Body of pancreas (tissue), 4 donors: Measurements from ENCODE around the gene FBXO41. TPM values are rescaled to one million over a fixed set of nuclear protein-coding genes. Genes with fewer than 3 reads are reported as not detected.
"Not testable (repeated sequence)": the region's sequence is repeated elsewhere in the genome, so short reads cannot be mapped to it uniquely, and the experiment has no call there.

Source experiments
- ATAC-seq: fragments of 150-250 bp; one replicate; pipeline ENCODE4 v1.9.1; 2016
- DNase-seq, 4 donors: peaks; one replicate each; pipeline ENCODE4 v3.0.0-alpha.2; 2019
- H3K27ac ChIP-seq, 4 donors: fragments of 200-600 bp; sonication (generic); 1 replicate in 3 of 4; 2 replicates in 1 of 4; pipeline versions ENCODE4 v1.5.1 to v1.6.1; 2016 to 2019; ENCODE audit warnings: mild to moderate bottlenecking in 1 of 4, mixed read lengths in 1 of 4, moderate library complexity in 1 of 4
- H3K27me3 ChIP-seq, 2 donors: fragments of 200-600 bp; sonication (generic); one replicate each; pipeline ENCODE4 v1.6.0; 2016; ENCODE audit warnings: mild to moderate bottlenecking in 1 of 2
- H3K36me3 ChIP-seq, 2 donors: fragments of 200-600 bp; sonication (generic); replicated peaks in 1 of 2; 2 replicates each; pipeline ENCODE4 v1.5.1; 2016; ENCODE audit warnings: low read depth in 2 of 2; ENCODE audit not compliant: insufficient read depth in 1 of 2
- H3K4me1 ChIP-seq: fragments of 200-600 bp; sonication (generic); one replicate; pipeline ENCODE4 v1.6.0; 2016
- H3K4me3 ChIP-seq, 2 donors: fragments of 200-600 bp; sonication (generic); 1 replicate in 1 of 2; 2 replicates in 1 of 2; pipeline ENCODE4 v1.5.1; 2016 to 2019
- H3K9me3 ChIP-seq, 3 donors: fragments of 200-600 bp; sonication (generic); 1 replicate in 2 of 3; 2 replicates in 1 of 3; pipeline ENCODE4 v1.5.1; 2016
- POLR2A ChIP-seq, 3 donors: fragments of 450-650 bp; IDR thresholded peaks; one replicate each; pipeline ENCODE4 v1.6.1; 2016; ENCODE audit warnings: antibody characterized with exemption in 3 of 3, mild to moderate bottlenecking in 2 of 3
- WGBS, 2 donors: methylation state at CpG; one replicate each; pipeline ENCODE4 v1.1.5; 2017; 5-methylcytosine and 5-hydroxymethylcytosine counted together
- intact Hi-C: fragments of 100-400 bp; cut with DNase I; formaldehyde crosslinking; loops from one replicate; pipeline ENCODE4 v1.15.1; 2023
- total RNA-seq, 2 donors: library from RNA; depleted of rRNA; stranded (reverse); fragments of >200 nt; gene quantifications; one replicate each; pipeline ENCODE4 v1.1.0, GENCODE V29; 2016
- TF ChIP-seq, protein P1 (sequence below), 7 experiments: fragments of 450-650 bp in 4 of 7; fragments of 200-600 bp in 3 of 7; sonication (generic) in 3 of 7; IDR thresholded peaks; one replicate each; pipeline ENCODE4 v1.5.1; 2016 to 2019; ENCODE audit warnings: antibody characterized with exemption in 7 of 7

FBXO41 gene
- total RNA-seq, 2 donors from 2014 or later = 4.3 to 11.2 TPM

DNA sequence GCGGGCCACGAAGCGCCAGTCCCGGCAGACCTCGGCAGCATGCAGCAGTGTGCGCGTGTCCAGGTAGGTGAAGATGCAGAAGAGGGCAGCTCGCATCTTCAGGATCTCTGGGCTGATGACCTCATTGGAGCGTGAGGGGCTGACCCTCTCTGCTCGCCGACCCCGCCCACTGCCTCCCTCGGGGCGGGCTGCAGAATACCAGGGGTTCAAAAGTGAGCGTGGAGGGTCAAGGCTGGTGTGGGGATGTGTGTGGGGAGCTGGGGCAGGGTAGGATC lies 20.0 kb downstream of the FBXO41 start:
- peaks cover 0 to 4% (median 0%) of the 10 kb centered on the region in 3 donors for H3K9me3 ChIP-seq
- ATAC-seq (no peak), DNase-seq (no peak)
- WGBS, 2 donors = 87 to 90% methylated on average over 9 to 15 of the region's 15 CpGs
- no peak overlapping the region for H3K27ac ChIP-seq
- no peak overlapping the region for H3K4me3 ChIP-seq
- intact Hi-C loops = no loop called here
- H3K27me3 ChIP-seq = peaks cover 0 to 7% of the 10 kb centered on the region in 2 donors
- no peaks in the 10 kb centered on the region for H3K36me3 ChIP-seq
- peaks cover 9% of the 10 kb centered on the region for H3K4me1 ChIP-seq
- TF ChIP-seq POLR2A (IDR thresholded peaks at IDR 0.05) = no peak
- TF ChIP-seq, protein P1, sequence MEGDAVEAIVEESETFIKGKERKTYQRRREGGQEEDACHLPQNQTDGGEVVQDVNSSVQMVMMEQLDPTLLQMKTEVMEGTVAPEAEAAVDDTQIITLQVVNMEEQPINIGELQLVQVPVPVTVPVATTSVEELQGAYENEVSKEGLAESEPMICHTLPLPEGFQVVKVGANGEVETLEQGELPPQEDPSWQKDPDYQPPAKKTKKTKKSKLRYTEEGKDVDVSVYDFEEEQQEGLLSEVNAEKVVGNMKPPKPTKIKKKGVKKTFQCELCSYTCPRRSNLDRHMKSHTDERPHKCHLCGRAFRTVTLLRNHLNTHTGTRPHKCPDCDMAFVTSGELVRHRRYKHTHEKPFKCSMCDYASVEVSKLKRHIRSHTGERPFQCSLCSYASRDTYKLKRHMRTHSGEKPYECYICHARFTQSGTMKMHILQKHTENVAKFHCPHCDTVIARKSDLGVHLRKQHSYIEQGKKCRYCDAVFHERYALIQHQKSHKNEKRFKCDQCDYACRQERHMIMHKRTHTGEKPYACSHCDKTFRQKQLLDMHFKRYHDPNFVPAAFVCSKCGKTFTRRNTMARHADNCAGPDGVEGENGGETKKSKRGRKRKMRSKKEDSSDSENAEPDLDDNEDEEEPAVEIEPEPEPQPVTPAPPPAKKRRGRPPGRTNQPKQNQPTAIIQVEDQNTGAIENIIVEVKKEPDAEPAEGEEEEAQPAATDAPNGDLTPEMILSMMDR (IDR thresholded peaks at IDR 0.05) = no peak

- no peak overlapping the region for H3K27ac ChIP-seq
- H3K36me3 ChIP-seq = no peaks in the 10 kb centered on the region
- H3K4me1 ChIP-seq = peaks cover 5% of the 10 kb centered on the region
- ATAC-seq = no peak
- WGBS, 2 donors = 81 to 88% methylated on average over 13 to 16 of the region's 16 CpGs
- H3K27me3 ChIP-seq = peaks cover 0 to 3% of the 10 kb centered on the region in 2 donors
- TF ChIP-seq, protein P1 (IDR thresholded peaks at IDR 0.05) = no peak
- no peak for TF ChIP-seq POLR2A (IDR thresholded peaks at IDR 0.05)
- DNase-seq = no peak
- intact Hi-C loops = no loop called here
- no peak overlapping the region for H3K4me3 ChIP-seq
- H3K9me3 ChIP-seq = peaks cover 0 to 3% (median 0%) of the 10 kb centered on the region in 3 donors
These were observed 20.5 kb downstream of the FBXO41 start for GRCh38 chr2:73263540-73264331.

- H3K27ac ChIP-seq, H3K4me1 ChIP-seq, intact Hi-C loops, H3K4me3 ChIP-seq, H3K9me3 ChIP-seq, DNase-seq, ATAC-seq, H3K36me3 ChIP-seq, H3K27me3 ChIP-seq: not testable (repeated sequence)
- 89 to 91% methylated on average over 17 to 18 of the region's 18 CpGs for WGBS, 2 donors
These were observed 21.4 kb downstream of the FBXO41 start for GRCh38 chr2:73262691-73263429.

DNA sequence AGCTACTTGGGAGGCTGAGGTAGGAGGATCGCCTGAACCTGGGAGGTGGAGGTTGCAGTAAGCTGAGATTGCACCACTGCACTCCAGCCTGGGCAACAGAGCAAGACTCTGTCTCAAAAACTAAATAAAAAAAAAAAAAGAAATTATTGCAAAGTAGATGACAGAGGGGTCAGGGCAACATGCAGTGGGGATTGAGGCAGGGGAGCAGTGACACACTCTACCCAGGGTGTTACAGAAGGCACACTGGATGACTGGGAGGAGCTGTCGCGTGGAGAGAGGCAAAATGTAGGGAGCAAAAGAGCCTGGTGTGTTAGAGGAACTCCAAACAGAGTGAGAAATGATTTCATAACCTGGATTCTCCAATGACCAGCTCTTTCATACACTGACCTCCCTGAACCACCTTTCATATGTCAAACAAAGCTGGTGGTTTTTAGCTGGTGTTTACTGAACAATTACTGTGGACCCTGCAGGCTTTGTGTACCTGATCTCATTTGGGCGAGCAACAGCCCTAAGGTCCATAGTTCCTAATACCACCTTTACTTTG lies 22.1 kb downstream of the FBXO41 start:
- TF ChIP-seq, protein P1 (IDR thresholded peaks at IDR 0.05) = no peak
- TF ChIP-seq POLR2A (IDR thresholded peaks at IDR 0.05) = no peak
- H3K4me3 ChIP-seq = no peak overlapping the region
- H3K27me3 ChIP-seq = no peaks in the 10 kb centered on the region
- no peak overlapping the region for H3K27ac ChIP-seq
- H3K9me3 ChIP-seq = no peaks in the 10 kb centered on the region
- DNase-seq (no peak), ATAC-seq (no peak)
- intact Hi-C loops = no loop called here
- H3K4me1 ChIP-seq = no peaks in the 10 kb centered on the region
- WGBS, 2 donors = 87 to 93% methylated on average over 4 of the region's 4 CpGs
- no peaks in the 10 kb centered on the region for H3K36me3 ChIP-seq

GRCh38 chr2:73260338-73260984 lies 23.8 kb downstream of the FBXO41 start:
- TF ChIP-seq POLR2A (IDR thresholded peaks at IDR 0.05) = no peak
- TF ChIP-seq, protein P1 (IDR thresholded peaks at IDR 0.05) = peak in 6 of 7 experiments; percentile 22 to 59 (median 47)
- H3K36me3 ChIP-seq = no peaks in the 10 kb centered on the region
- ATAC-seq = peak; percentile 71
- intact Hi-C loops = no loop called here
- H3K4me1 ChIP-seq = no peaks in the 10 kb centered on the region
- no peak overlapping the region for H3K4me3 ChIP-seq
- H3K9me3 ChIP-seq = no peaks in the 10 kb centered on the region
- no peaks in the 10 kb centered on the region for H3K27me3 ChIP-seq
- WGBS, 2 donors = 27 to 34% methylated on average over 4 to 16 of the region's 17 CpGs
- H3K27ac ChIP-seq = no peak overlapping the region
- peak; percentile 55 to 67 (median 60) for DNase-seq
